PC-3 (cell line): ENCODE measurements around the gene SLCO3A1. TPM values are rescaled to one million over a fixed set of nuclear protein-coding genes. Genes with fewer than 3 reads are reported as not detected.

Experiments used
- ATAC-seq: fragments of 200-7000 bp; cut with Tn5 transposase; 2 replicates; pipeline ENCODE4 v1.9.1; 2020; ENCODE audit warnings: mild to moderate bottlenecking, moderate library complexity
- BruUV-seq: library from RNA; stranded (reverse); fragments of 400-500 nt; replicated peaks from 2 replicates; lab custom pipeline; 2021; lab: Mats Ljungman, UMichigan
- CTCF ChIA-PET: fragments of 300-600 bp; sonication (Branson Sonifier 250); formaldehyde crosslinking; loops from one replicate; lab custom pipeline; 2022; ENCODE audit warnings: antibody characterized with exemption; lab: Charles Lee
- POLR2A ChIA-PET: fragments of 300-600 bp; sonication (Branson Sonifier 250); formaldehyde crosslinking; loops from one replicate; lab custom pipeline; 2022; ENCODE audit warnings: antibody characterized with exemption; ENCODE audit not compliant: unreplicated experiment; lab: Charles Lee
- DNase-seq: peaks from one replicate; pipeline ENCODE4 v3.0.0-alpha.2; 2015
- H2AFZ ChIP-seq: fragments of 300-600 bp; sonication (generic); 2 replicates; pipeline ENCODE4 v1.6.0; 2016; ENCODE audit warnings: antibody characterized with exemption, low read length
- H3F3A ChIP-seq: fragments of 300-600 bp; sonication (generic); one replicate; pipeline ENCODE4 v1.6.0; 2017; ENCODE audit warnings: antibody characterized with exemption, low read length, control low read depth, mild to moderate bottlenecking; ENCODE audit not compliant: unreplicated experiment
- H3K27ac ChIP-seq: fragments of 300-600 bp; sonication (generic); 2 replicates; pipeline ENCODE4 v1.5.1; 2016; ENCODE audit warnings: mild to moderate bottlenecking, low read length
- H3K27me3 ChIP-seq: fragments of 300-600 bp; sonication (generic); 2 replicates; pipeline ENCODE4 v1.6.1; 2016; ENCODE audit warnings: low read length, mixed read lengths
- H3K36me3 ChIP-seq: fragments of 300-600 bp; sonication (generic); 2 replicates; pipeline ENCODE4 v1.6.1; 2016; ENCODE audit warnings: low read depth, mixed run types, low read length, mixed read lengths
- H3K4me1 ChIP-seq: fragments of 300-600 bp; sonication (generic); 2 replicates; pipeline ENCODE4 v1.5.1; 2016; ENCODE audit warnings: low read length; ENCODE audit not compliant: insufficient read depth
- H3K4me2 ChIP-seq: fragments of 300-600 bp; sonication (generic); 2 replicates; pipeline ENCODE4 v1.6.0; 2016; ENCODE audit warnings: low read length
- H3K4me3 ChIP-seq: fragments of 300-600 bp; sonication (generic); 2 replicates; pipeline ENCODE4 v1.5.1; 2016; ENCODE audit warnings: mild to moderate bottlenecking, low read length, mixed read lengths
- H3K79me2 ChIP-seq: fragments of 300-600 bp; sonication (generic); 2 replicates; pipeline ENCODE4 v1.6.1; 2017; ENCODE audit warnings: low read length, mixed read lengths
- H3K9ac ChIP-seq: fragments of 300-600 bp; sonication (generic); 2 replicates; pipeline ENCODE4 v1.6.0; 2016; ENCODE audit warnings: mild to moderate bottlenecking, low read length
- H3K9me2 ChIP-seq: fragments of 300-600 bp; sonication (generic); replicated peaks from 2 replicates; pipeline ENCODE4 v1.6.1; 2016; ENCODE audit warnings: mixed run types, low read length, mixed read lengths
- H3K9me3 ChIP-seq: fragments of 300-600 bp; sonication (generic); 2 replicates; pipeline ENCODE4 v1.6.1; 2016; ENCODE audit warnings: low read length, mixed read lengths
- H4K20me1 ChIP-seq: fragments of 300-600 bp; sonication (generic); 2 replicates; pipeline ENCODE4 v1.6.1; 2016; ENCODE audit warnings: low read length, mixed read lengths
- EZH2 ChIP-seq: fragments of 300-600 bp; sonication (generic); IDR thresholded peaks from one replicate; pipeline ENCODE4 v1.6.1; 2017; ENCODE audit warnings: antibody characterized with exemption, mild to moderate bottlenecking, low read length; ENCODE audit not compliant: unreplicated experiment
- EZH2phosphoT487 ChIP-seq: fragments of 300-600 bp; sonication (generic); IDR thresholded peaks from 2 replicates; pipeline ENCODE4 v1.6.1; 2018; ENCODE audit warnings: mild to moderate bottlenecking, antibody characterized with exemption, low read length, borderline replicate concordance
- intact Hi-C: fragments of 100-400 bp; cut with micrococcal nuclease; formaldehyde crosslinking; loops from 2 replicates; pipeline ENCODE4 v1.9.0; 2023
- total RNA-seq: library from RNA; depleted of rRNA; stranded (reverse); fragments of >200 nt; gene quantifications from 2 replicates; pipeline ENCODE4 v1.2.3, GENCODE V29; 2014
- TF ChIP-seq, protein P1 (sequence below): fragments of 300-600 bp; sonication (generic); conservative IDR thresholded peaks from 2 replicates; pipeline ENCODE4 v1.5.1; 2017; ENCODE audit warnings: antibody characterized with exemption, low read depth, mild to moderate bottlenecking, low read length

SLCO3A1 gene
- total RNA-seq, 1 experiment from 2014 or later: 0.07 TPM

DNA sequence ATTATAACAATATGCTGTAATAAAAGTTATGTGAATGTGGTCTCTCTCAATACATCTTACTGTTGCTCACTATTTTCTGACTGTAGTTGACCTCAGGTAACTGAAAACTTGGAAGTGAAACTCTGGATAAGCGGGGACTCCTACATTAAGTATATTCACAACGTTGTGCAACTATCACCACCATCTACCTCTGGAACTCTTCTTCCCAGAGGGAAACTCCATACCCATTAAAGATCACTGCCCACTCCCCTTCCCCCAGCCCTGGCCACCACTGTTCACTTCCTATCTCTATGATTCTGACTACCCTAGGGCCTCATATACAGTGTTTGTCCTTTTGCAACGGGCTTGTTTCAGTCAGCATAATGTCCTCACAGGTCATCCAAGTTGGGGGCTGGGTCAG is 20.7 kb downstream of the SLCO3A1 start:
- no peak overlapping the region for H3K4me3 ChIP-seq
- no peaks in the 10 kb centered on the region for H3K4me1 ChIP-seq
- intact Hi-C loops: no loop called here
- H3K9me3 ChIP-seq: no peaks in the 10 kb centered on the region
- no peak for DNase-seq
- H3K27me3 ChIP-seq: no peaks in the 10 kb centered on the region
- H3K9me2 ChIP-seq: no peaks in the 10 kb centered on the region
- no TSS peak for BruUV-seq
- TF ChIP-seq, protein P1, sequence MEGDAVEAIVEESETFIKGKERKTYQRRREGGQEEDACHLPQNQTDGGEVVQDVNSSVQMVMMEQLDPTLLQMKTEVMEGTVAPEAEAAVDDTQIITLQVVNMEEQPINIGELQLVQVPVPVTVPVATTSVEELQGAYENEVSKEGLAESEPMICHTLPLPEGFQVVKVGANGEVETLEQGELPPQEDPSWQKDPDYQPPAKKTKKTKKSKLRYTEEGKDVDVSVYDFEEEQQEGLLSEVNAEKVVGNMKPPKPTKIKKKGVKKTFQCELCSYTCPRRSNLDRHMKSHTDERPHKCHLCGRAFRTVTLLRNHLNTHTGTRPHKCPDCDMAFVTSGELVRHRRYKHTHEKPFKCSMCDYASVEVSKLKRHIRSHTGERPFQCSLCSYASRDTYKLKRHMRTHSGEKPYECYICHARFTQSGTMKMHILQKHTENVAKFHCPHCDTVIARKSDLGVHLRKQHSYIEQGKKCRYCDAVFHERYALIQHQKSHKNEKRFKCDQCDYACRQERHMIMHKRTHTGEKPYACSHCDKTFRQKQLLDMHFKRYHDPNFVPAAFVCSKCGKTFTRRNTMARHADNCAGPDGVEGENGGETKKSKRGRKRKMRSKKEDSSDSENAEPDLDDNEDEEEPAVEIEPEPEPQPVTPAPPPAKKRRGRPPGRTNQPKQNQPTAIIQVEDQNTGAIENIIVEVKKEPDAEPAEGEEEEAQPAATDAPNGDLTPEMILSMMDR: no peak
- no peak for TF ChIP-seq EZH2
- TF ChIP-seq EZH2phosphoT487: no peak
- no peak overlapping the region for H3K4me2 ChIP-seq
- H3K9ac ChIP-seq: no peak overlapping the region
- H3K27ac ChIP-seq: no peak overlapping the region
- no peaks in the 10 kb centered on the region for H3F3A ChIP-seq
- POLR2A ChIA-PET: no interaction called here
- no peaks in the 10 kb centered on the region for H3K79me2 ChIP-seq
- CTCF ChIA-PET: no interaction called here
- ATAC-seq: no peak
- no peak overlapping the region for H2AFZ ChIP-seq
- no peaks in the 10 kb centered on the region for H4K20me1 ChIP-seq
- H3K36me3 ChIP-seq: no peaks in the 10 kb centered on the region

DNA sequence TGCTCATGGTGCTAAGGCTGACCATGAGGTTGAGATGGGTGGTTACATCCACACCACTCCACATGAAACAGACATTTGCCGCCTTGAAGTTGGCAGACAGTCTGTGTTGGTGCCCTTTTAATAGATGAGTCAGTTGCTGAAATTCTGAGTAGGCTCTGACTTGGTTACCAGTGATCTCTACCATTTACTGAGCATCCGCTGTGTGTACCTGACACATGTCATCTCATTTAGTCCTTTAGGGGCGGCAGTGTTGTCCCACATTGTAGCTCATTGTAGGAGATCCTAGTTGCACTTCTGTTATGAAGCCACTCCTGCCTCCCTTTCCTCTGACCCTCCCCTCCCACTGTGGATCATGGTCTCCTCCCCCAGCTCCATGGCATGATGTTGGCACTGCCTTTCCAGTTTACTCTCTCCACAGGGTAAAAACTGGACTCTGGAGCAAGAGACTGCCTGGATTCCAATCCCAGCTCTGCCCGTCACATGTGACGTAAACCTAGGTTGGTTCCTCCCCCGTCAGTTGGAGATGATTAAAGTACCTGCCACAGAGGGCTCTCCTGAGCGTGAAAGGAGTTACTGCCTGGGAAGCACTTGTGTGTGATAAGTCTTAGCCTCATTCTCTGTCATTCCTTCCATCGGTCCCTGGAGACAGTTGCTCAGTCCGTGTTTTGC is 21.6 kb downstream of the SLCO3A1 start:
- no peaks in the 10 kb centered on the region for H3K9me2 ChIP-seq
- no peak overlapping the region for H3K4me3 ChIP-seq
- no TSS peak for BruUV-seq
- no peaks in the 10 kb centered on the region for H3K4me1 ChIP-seq
- ChIA-PET POLR2A (no interaction called here), CTCF (no interaction called here)
- H3K9ac ChIP-seq: no peak overlapping the region
- no peaks in the 10 kb centered on the region for H3K27me3 ChIP-seq
- no peaks in the 10 kb centered on the region for H3K79me2 ChIP-seq
- DNase-seq (no peak), ATAC-seq (no peak)
- no peaks in the 10 kb centered on the region for H3K36me3 ChIP-seq
- H3K9me3 ChIP-seq: no peaks in the 10 kb centered on the region
- H3F3A ChIP-seq: no peaks in the 10 kb centered on the region
- intact Hi-C loops: no loop called here
- no peak overlapping the region for H3K4me2 ChIP-seq
- no peaks in the 10 kb centered on the region for H4K20me1 ChIP-seq
- no peak overlapping the region for H2AFZ ChIP-seq
- TF ChIP-seq, protein P1: no peak
- TF ChIP-seq EZH2phosphoT487 (no peak), EZH2 (no peak)
- H3K27ac ChIP-seq: no peak overlapping the region

DNA sequence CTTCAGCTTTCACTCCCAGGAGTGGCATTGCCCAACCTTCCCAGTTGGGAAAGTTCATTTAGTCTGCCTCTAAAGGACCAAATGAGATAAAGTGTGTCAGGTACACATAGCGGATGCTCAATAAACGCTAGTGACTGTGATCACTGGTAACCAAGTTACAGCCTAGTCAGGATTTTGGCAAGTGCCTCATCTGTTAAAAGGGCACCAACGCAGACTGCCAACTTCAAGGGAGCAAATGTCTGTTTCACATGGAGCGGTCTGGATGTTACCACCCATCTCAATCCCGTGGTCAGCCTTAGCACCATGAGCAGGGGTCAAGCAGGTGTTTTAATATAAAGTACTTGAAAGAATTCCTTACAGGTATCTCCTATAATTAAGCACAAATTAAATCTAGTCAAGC is 22.7 kb downstream of the SLCO3A1 start:
- Histone ChIP-seq H3F3A (no peaks in the 10 kb centered on the region), H3K27me3 (no peaks in the 10 kb centered on the region), H3K9ac (no peak overlapping the region), H3K9me3 (no peaks in the 10 kb centered on the region), H4K20me1 (no peaks in the 10 kb centered on the region), H3K36me3 (no peaks in the 10 kb centered on the region), H3K4me3 (no peak overlapping the region), H3K27ac (no peak overlapping the region), H3K4me1 (no peaks in the 10 kb centered on the region), H3K79me2 (no peaks in the 10 kb centered on the region), H3K9me2 (no peaks in the 10 kb centered on the region), H2AFZ (no peak overlapping the region), H3K4me2 (no peak overlapping the region)
- POLR2A ChIA-PET: no interaction called here
- CTCF ChIA-PET: no interaction called here
- intact Hi-C loops: no loop called here
- no peak for ATAC-seq
- BruUV-seq: no TSS peak
- TF ChIP-seq EZH2phosphoT487 (no peak), EZH2 (no peak)
- TF ChIP-seq, protein P1: no peak
- no peak for DNase-seq
